GM21723 (cell line): ENCODE data around the gene THEM4.

Experiments
- ATAC-seq: cut with Tn5 transposase; IDR thresholded peaks from one replicate; pipeline ENCODE4 v1.9.1; 2021; ENCODE audit warnings: mild to moderate bottlenecking, moderate library complexity; ENCODE audit not compliant: unreplicated experiment

THEM4 gene

DNA sequence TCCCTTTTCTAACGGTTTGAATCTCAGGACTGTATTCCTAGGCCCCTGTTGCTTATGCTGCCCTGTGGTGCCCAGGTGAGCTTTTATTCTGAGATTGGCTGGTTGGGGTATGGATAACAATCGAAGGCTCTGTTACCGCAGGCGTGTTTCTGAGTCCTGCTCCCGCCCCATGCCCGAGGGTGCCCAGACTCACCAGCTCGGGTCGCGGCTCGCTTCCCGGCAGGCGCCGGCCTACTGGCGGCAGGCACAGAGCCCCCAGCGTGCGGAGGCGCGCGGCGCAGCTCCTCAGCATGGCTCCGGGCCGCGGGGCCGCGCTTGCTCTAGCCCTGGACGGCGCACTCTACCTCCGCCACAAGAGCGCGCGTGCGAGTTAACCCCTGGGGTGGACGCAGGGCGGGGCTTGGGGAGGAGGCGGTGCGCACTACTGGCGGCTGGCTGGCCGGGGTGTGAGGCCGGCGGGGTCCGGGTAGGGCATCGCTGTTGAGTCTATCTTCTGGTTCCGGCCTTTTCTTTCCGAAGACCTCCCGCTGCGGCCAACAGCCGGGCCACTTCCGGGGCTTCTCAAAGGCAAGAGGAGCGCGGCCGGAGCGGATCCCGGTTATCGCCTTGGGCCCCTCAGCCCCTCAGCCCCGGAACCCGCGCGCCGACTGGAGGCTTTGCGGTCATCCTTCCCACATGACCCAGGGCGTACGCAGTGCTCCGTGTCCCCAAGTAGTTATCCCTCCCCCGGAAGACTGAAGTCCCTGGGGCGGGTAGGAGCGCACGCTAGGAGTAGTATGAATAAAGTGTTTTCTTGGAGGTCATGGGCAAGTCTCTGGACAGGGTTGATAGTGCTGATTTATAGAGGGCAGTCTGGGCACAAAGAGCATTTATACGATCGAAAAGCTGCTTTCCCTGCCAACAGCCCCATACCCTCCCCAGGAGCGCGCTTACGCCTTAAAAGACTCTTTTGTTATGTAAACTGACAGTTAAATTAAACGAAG lies at the start of gene THEM4:
Gene THEM4, minus strand, starts transcription at position 345 of the 983 bp plus-strand sequence. Its CDS starts 53 bp downstream, at position 292.
- ATAC-seq, result peak; percentile 96

DNA sequence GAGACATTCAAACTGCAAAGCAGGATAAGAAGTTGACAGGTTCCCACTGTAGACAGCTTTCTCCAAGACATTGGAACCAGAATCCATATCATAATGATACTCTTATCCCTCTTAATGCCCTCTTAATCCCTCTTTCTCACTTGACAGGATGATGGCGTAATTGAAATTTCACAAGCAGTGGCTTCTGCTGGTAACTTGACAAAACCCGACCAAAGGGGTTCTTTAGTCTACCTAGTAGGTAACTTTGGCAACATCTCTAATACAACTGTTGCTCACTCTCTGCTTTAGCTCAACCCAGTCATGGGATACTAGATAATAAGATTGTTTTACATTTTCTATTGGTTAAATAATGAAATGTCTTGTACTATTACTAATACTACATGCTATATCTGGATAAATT lies 49.6 kb upstream of the THEM4 start:
- ATAC-seq, result no peak

GRCh38 chr1:151956957-151957497 lies 47.7 kb upstream of the THEM4 start:
- no peak for ATAC-seq

DNA sequence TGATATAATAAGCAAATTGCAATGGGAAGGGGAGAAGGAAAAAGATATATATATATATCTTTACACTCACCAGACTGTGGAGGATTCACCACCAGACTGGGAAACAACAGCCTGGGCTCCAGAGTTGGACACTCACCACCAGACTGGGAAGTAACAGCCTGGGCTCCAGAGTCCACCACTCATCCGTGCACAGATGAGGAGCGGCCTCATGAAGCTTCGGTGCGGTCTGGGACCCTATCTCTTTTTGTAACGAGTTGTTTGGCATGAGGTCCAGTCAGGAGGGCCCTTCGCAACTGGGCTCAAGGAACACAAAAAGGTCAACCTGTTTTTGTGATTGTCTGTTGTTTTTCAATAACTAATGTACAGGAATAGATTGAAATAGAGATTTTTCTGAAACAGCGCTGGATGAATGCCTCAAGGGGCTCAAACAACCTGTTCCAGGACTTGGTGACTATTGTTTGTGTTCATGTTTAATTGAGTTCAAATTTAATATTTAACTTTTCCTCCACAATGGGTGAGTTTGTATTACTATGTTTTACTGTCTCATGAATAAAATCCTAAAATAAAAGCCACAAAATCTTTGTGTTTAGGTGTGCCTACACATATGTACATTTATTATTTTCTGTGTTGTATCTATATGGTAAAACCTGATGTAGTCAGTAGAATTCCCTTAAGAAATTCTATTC lies 44.2 kb upstream of the THEM4 start:
- no peak for ATAC-seq

DNA sequence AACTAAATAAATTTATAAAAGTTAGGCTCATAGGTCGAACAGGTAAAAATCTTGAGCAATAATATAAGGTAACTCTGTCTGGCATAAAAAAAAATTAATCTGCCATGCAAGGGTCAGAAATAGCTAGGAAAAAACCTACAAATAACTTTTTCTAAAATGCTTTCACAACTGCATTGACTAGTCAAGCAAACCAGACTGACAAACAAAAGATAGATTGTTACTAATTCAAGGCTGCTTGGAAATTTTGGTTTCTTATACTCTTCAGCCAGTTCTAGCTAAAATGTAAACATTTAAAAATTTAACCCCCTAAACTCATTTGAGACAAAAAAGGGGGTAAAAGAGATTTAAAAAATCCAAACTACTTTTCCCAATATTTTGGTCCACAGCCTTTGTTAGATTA lies 43.5 kb upstream of the THEM4 start:
- ATAC-seq, result no peak

DNA sequence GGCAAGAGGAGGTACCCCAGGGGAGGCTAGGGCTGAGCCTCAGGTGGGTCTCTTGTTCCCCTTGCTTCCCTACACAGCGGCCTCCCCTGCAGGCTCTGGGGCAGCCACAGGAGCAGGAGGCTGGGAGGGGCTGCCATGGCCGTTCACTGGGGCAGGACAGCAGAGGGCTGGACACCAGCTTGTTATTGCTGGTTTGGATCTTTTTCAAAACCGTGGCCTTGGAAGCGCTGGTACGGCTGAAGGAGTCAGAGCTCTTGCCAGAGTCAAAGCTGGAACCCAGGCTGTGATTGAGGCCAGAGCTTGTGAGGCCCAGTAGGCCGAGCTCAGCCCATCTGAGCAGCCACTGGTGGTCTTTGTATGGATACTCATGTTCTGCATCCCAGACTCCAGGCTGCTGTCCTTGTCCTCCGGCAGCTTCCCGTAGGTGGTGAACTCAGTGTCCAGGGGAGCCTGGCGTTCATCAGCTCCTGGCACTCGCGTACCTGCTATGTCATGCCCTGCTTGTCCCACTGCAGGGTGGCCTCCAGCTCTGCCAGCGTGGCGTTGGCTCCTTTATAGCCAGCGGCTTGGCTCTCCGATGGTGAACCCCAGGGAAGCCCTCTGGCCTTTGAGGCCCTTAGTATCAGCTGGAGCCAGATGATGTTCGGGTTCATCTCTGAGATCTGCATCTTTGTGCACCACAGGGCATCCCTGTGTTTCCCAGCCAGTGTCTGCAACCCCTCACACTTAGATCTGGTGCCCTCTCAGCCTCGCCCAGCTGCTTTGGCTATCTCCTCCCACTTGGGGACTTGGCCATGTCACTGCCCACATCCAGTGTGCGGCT lies 40.3 kb upstream of the THEM4 start:
- ATAC-seq, result no peak

- ATAC-seq, result no peak
Observed at GRCh38 chr1:151948506-151948905, 39.2 kb upstream of the THEM4 start.

GRCh38 chr1:151947140-151947539 lies 37.8 kb upstream of the THEM4 start:
- no peak for ATAC-seq

- no peak for ATAC-seq
Observed at GRCh38 chr1:151945725-151946722, 36.7 kb upstream of the THEM4 start.

GRCh38 chr1:151944857-151945575 lies 35.7 kb upstream of the THEM4 start:
- no peak for ATAC-seq

GRCh38 chr1:151944126-151944856 lies 35.0 kb upstream of the THEM4 start:
- ATAC-seq, result no peak

GRCh38 chr1:151943591-151943990 lies 34.3 kb upstream of the THEM4 start:
- no peak for ATAC-seq

- ATAC-seq, result no peak
Observed at GRCh38 chr1:151942882-151943281, 33.6 kb upstream of the THEM4 start.

GRCh38 chr1:151940541-151940940 lies 31.2 kb upstream of the THEM4 start:
- ATAC-seq, result no peak

GRCh38 chr1:151939779-151940178 lies 30.5 kb upstream of the THEM4 start:
- no peak for ATAC-seq

DNA sequence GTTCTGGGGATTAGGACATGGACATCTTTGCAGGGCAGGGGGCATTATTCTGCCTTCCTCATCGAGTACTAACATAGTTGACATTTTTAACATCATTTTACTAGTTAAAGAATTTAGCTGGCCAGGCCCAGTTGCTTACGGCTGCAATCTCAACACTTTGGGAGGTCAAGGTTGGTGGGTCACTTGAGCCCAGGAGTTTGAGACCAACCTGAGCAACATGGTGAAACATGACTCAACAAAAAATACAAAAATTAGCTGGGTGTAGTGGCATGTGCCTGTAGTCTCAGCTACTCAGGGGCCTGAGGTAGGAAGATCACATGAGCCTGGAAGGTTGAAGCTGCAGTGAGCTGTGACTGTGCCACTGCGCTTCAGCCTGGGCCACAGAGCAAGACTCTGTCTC lies 29.8 kb upstream of the THEM4 start:
- no peak for ATAC-seq

DNA sequence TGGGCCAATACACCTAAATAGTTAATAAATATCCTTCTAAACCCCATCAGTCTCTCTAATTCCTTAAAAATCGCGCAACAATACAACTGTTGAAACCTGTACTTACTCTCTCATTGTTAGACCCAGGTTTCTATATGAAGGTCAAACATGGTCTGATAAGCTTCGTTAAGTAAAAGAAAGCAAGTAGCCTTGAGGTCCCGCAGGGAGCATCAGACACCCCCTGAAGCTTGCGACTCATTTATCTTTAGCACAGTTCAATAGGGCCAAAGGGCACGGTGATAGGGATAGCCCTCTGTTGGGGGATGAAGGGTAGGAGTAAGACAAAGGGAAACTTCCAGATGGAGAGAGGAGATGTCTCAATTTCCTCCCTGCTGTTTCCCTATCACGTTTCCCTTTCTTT lies 27.3 kb upstream of the THEM4 start:
- no peak for ATAC-seq

GRCh38 chr1:151935894-151936602 lies 26.7 kb upstream of the THEM4 start:
- ATAC-seq, result no peak
